Gastrocnemius medialis (tissue), 4 donors: ENCODE data around the gene PRKCD.

Experiments
- CTCF ChIP-seq, 5 experiments: fragments of 450-650 bp in 3 of 5; fragments of 200-600 bp in 2 of 5; sonication (generic) in 2 of 5; IDR thresholded peaks in 4 of 5; conservative IDR thresholded peaks in 1 of 5; 1 replicate in 4 of 5; 2 replicates in 1 of 5; pipeline ENCODE4 v1.5.1; 2016 to 2019; ENCODE audit warnings: antibody characterized with exemption in 5 of 5, mild to moderate bottlenecking in 3 of 5, moderate library complexity in 3 of 5
- POLR2A ChIP-seq, 2 donors: fragments of 450-650 bp; IDR thresholded peaks; one replicate each; pipeline ENCODE4 v1.6.1; 2017; ENCODE audit warnings: antibody characterized with exemption in 2 of 2, mild to moderate bottlenecking in 2 of 2, moderate library complexity in 2 of 2

- TF ChIP-seq CTCF (IDR thresholded peaks at IDR 0.05 in 4 of 5, conservative IDR thresholded peaks at IDR 0.05 in 1 of 5), result no peak
- TF ChIP-seq POLR2A (IDR thresholded peaks at IDR 0.05), result no peak
Measured at GRCh38 chr3:53189276-53189675, 28.3 kb downstream of the PRKCD start.
